NCI-H2029 treated with DMSO at 0.1 percent for 48 hours (cell line): Measurements from ENCODE around the gene PEX3.
"Not testable (repeated sequence)": the region's sequence is repeated elsewhere in the genome, so short reads cannot be mapped to it uniquely, and the experiment has no call there.

Experiments
- DNase-seq: peaks from one replicate; lab custom pipeline; 2025; lab: John Stamatoyannopoulos, UW

PEX3 gene

DNA sequence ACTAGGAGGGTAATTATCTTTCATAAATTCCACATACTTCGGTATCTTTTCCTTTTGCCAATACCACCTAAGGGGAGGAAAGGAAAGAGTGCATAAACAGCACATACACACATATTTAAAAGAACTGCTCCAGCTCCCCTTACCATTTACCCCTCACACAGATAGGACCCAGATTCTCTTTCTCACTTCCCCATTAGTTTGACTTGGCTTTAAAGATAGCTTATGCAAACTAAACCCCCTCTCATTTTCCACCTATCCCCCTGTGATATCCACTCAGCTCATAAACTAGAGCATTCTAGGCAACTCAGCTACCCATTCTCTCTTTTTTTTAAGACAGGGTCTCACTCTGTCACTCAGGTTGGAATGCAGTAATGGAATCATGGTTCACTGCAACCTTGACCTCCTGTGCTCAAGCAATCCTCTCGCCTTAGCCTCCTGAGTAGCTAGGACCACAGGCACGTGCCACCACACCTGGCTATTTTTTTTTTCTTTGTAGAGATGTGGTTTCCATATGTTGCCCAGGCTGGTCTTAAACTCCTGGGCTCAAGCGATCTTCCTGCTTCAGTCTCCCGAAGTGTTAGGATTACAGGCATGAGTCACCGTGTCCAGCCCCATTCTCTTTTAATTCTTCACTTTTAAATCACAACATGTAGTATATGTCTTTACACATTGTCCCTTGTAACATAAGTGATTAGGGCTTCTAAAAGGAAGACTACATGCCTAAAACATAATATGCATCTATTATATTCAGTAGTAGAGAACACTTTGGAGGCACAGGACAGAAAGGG lies 56.9 kb downstream of the PEX3 start:
- DNase-seq = no peak

DNA sequence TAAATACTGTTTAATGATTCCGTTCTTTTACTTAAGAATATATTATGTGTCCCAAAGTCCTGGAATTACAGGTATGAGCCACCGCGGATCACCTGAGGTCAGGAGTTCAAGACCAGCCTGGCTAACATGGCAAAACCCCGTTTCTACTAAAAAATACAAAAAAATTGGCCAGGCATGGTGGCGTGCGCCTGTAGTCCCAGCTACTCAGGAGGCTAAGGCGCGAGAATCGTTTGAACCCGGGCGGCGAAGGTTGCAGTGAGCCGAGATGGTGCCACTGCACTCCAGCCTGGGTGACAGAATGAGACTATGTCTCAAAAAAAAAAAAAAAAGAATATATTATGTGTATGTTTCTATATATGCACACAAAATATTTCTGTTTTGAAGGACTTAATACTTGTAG lies 59.7 kb downstream of the PEX3 start:
- not testable (repeated sequence) for DNase-seq

GRCh38 chr6:143510991-143511891 lies 60.6 kb downstream of the PEX3 start, which contains the start of gene FUCA2:
TSS of gene FUCA2 (minus strand) at chr6:143511720. CDS start at chr6:143511634, 86 bp downstream.
- DNase-seq = no peak

- DNase-seq = no peak
Observed at GRCh38 chr6:143513410-143513809, 62.8 kb downstream of the PEX3 start.

- no peak for DNase-seq
Observed at GRCh38 chr6:143515061-143515760, 64.6 kb downstream of the PEX3 start.

GRCh38 chr6:143515766-143516355 lies 65.3 kb downstream of the PEX3 start:
- DNase-seq = no peak

GRCh38 chr6:143516690-143517446 lies 66.3 kb downstream of the PEX3 start:
- no peak for DNase-seq

GRCh38 chr6:143517447-143517773 lies 66.8 kb downstream of the PEX3 start:
- no peak for DNase-seq

- DNase-seq = no peak
Observed at GRCh38 chr6:143522039-143522600, 71.5 kb downstream of the PEX3 start.

DNA sequence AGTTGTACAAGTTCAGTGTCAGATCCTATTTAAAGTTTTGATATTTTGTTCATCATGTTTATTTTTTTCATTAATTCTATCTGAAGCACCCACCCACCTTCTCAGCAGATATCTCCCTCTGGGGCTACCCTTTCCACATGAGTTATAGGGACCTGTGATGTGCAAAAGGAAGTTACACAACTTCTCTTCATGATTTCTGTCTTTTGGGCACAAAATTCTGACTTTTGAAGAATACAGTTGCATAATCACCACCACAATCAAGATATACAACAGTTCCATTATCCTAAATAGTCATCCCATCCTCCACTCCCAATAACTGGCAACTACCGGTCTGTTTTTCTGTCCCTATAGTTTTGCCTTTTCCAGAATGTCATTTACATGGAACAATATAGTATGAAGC lies 74.8 kb downstream of the PEX3 start:
- DNase-seq = no peak

- DNase-seq = no peak
Observed at GRCh38 chr6:143527677-143528076, 77.1 kb downstream of the PEX3 start.

DNA sequence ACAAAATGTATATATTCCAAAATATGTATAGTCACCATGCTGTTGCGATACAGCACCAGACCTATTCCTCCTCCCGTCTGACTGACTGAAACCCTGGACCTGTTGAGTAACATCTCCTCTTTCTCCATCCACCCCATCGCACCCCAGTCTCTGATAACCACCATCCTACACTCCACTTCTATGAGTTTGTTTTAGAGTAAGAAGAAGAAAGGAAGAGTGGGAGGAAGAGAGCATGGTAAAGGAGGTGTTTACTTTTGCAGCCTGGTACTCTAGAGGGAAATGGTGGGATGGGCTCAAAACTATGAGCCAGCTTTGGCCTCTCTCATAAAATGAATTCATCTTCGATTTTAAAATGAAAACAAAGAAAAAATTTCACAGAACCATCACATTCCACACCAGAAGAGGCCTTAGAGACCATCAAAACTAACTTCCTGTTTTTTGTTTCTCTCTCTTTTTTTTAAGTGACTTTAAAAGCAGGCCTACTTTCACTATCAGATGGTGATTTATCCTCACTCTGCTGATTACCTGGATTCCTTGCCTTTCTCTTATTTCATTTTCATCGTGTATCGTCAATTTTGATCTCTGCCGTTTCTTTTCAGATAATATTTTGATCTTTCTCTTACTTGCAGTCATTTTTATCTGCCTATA lies 77.7 kb downstream of the PEX3 start:
- no peak for DNase-seq

DNA sequence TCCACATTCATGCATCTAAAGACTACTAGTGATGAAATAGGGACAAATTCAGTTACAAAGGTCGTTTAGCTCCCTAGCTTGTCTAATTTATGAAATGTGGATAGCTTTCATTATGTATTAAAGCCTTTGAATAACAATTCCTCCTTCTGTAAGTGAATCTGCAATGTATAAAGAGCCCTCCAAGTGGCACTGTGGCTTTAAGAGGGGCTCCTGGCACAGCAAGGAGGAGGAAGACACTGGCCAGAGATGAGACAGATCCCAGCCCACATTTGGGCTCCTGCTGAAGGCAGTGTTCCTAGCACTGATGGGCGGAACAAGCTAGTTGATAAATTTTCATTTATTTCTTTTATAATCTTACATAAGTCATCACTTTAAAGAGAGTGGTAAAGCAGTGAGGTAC lies 78.5 kb downstream of the PEX3 start:
- no peak for DNase-seq

DNA sequence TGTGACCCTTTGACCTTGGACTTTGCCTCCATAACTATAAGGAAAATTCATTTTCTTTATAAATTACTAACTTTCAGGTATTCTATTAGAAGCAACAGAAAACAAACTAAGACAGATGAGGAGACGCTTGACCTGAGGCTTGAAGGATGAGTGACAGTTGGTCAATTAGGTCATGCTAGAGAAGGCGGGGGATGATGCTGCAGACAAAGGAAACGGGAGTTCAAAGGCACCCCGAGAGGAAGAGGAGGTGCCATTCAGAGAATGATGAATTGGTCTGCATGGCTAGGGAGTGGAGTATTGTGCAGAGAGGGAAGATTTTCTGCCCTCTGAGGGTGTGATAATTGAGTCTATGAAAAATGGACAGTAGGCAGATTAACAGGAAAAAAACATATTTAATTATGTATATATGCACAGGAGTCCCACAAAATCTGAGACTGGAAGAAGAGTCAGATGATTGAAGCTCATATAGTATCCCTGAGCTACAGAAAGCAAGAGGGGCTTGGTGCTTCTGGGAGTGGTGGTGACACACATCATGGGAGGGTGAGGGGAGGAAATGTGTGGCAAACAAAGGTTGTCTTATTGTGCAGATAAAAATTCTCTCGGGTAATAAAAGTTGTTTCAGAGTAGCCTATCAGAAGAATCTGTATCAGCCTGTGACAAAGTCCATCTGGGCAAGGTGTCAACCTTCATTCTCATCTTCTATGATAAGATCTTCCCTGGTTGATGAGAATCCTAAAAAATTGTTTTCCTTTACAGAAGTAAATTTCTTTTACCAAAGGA lies 81.3 kb downstream of the PEX3 start:
- DNase-seq = no peak

- DNase-seq = no peak
Observed at GRCh38 chr6:143535189-143535614, 84.6 kb downstream of the PEX3 start.

DNA sequence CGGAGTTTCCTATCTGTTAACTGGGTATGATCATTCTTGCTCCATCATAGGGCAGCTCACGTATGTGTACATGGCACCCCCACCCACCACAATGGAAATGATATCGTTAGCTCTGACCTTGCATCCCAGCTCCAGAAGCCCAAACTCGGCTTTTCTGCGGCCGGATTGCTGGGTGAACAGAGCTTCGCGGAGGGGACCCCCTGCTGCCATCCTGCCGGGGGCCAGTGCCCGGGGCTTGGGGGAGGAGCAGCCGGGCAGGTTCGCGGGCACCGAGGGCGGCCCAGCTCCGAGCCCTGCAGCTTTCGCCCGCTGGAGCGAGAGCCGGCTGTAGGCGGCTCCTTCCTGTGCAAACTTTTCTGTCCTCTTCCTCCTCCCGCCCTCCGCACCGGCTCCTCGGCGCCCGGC lies 85.9 kb downstream of the PEX3 start:
- no peak for DNase-seq

GRCh38 chr6:143536866-143537691 lies 86.5 kb downstream of the PEX3 start:
- no peak for DNase-seq

DNA sequence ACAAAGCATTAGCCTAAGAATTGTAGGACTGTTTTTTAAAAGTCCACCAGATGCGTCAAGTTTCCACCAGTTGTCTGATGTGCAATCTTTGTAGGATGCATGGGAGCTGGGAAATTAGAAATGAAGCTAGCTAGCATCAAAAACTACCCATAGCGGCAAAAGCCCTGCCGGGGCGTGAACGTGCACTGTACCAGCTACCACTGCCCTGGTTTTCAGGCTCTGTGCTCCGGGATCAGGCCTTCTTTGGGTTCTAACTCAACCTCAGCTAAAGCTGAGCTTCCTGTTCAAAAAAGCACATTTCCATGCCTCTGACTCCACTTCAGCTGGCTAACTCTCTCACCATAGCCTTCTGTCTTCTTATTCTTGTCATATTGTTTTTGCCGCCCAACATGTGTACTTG lies 87.8 kb downstream of the PEX3 start:
- DNase-seq = no peak

DNA sequence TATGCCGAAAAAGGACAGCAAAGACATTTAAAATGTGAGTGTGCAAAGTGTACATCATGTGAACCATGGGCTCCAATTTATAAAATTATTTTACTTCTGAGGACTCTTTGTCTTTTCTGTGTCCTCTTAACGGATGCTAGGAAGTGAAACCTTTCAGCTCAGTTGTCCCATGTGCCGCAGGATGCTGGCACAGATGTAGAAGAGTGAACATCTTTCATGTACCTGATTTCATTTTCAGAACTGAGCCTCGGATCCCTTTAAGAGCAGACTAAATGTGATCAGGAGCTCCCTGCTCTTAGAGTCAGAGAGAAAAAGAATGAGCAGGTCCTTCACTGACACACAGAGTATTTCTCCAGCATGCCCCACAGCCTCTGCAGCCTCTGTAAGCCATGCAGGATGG lies 88.5 kb downstream of the PEX3 start:
- DNase-seq = no peak
